ENCODE results near the gene NCKAP5. TPM values are rescaled to one million over a fixed set of nuclear protein-coding genes. Genes with fewer than 3 reads are reported as not detected.

The NCKAP5 gene
- total RNA-seq, 2 experiments from 2014 or later, result not detected

DNA sequence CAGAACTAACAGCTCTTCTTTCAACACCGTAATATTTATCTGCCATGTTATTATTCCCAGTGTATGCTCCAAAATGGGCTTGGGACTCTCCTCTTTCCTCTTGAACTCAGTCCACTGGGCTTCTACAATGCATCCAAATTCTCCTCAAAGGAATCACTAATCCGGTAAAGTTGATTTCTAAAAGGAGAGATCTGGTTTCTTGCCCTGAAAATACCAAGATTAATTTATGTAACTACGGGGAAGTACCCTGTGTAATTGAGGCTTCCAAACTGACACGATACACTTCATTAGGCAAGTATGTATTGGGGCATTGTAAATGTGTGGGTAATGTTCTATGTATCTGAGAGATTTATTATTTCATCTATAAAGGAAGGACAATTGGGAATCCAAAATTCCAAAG lies 5.7 kb downstream of the NCKAP5 start:
- ATAC-seq (ENCODE audit: low read depth) (no peak), DNase-seq (no peak)
- H3K4me3 Mint-ChIP-seq, result no peak overlapping the region
- POLR2A ChIA-PET, result no interaction called here
- H3K36me3 Mint-ChIP-seq, result no peaks in the 10 kb centered on the region
- no peaks in the 10 kb centered on the region for H3K27me3 Mint-ChIP-seq
- H3K9me3 Mint-ChIP-seq, result no peaks in the 10 kb centered on the region
- H3K4me1 Mint-ChIP-seq, result no peaks in the 10 kb centered on the region
- H3K27ac Mint-ChIP-seq, result no peak overlapping the region

DNA sequence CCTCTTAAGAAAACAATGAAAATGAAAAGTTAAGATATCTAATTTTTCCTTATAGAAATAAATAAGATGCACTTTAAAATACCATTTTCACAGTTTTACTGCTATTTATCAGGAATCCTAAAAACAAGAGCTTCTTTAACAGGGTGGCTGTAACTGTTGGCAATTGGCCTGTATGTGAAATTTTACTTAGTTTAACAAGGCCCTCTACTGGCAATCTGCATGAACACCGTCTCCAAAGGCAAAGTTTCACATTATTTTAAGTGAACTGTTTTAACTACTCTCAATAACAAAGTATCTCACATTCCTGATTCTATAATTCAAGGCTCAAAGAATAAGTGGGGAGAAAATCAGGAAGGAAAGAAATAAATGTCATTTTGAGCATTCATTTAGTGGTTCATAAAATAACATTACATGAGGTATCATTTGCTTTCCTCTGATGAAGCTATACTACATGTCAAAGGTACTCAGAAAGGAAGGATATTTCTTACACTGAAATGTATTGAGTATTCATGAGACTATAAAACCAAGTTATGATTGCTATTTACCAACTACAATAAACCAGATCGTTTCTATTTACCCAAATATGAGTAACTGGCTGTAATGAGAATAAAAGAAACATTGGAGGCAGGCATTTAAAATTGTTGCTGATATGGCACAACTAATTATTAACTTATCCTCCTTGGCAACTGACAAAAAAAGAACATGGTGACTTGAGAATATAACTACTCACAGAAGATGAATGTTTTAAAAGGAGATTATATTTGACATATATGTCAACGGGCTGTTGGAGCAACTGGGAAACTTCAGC lies 7.0 kb downstream of the NCKAP5 start:
- H3K27ac Mint-ChIP-seq, result no peak overlapping the region
- H3K27me3 Mint-ChIP-seq, result no peaks in the 10 kb centered on the region
- H3K9me3 Mint-ChIP-seq, result no peaks in the 10 kb centered on the region
- H3K36me3 Mint-ChIP-seq, result no peaks in the 10 kb centered on the region
- no peaks in the 10 kb centered on the region for H3K4me1 Mint-ChIP-seq
- no peak for ATAC-seq (ENCODE audit: low read depth)
- H3K4me3 Mint-ChIP-seq, result no peak overlapping the region
- POLR2A ChIA-PET, result no interaction called here
- DNase-seq, result no peak

DNA sequence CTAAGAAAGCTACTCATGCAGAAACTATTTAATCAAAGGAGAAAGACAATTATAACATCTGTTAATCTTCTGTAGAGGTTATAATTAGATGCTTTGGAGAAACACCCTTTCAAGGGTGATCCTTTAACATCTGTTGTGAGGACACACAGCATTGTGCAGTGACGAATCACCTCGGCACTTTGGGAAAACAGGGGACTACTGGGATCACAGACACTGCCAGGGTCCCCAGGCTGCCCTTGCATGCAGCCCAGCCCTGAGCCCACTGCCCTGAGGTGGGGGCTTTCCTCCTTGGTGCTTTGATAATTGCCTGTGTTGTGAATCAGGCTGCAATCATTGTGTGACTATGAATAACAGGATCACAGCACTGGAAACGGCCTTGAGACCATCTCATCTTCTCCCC lies 10.6 kb downstream of the NCKAP5 start:
- H3K4me1 Mint-ChIP-seq, result no peaks in the 10 kb centered on the region
- H3K36me3 Mint-ChIP-seq, result no peaks in the 10 kb centered on the region
- no peak overlapping the region for H3K27ac Mint-ChIP-seq
- DNase-seq (no peak), ATAC-seq (ENCODE audit: low read depth) (no peak)
- POLR2A ChIA-PET, result no interaction called here
- H3K4me3 Mint-ChIP-seq, result no peak overlapping the region
- no peaks in the 10 kb centered on the region for H3K27me3 Mint-ChIP-seq
- H3K9me3 Mint-ChIP-seq, result no peaks in the 10 kb centered on the region

DNA sequence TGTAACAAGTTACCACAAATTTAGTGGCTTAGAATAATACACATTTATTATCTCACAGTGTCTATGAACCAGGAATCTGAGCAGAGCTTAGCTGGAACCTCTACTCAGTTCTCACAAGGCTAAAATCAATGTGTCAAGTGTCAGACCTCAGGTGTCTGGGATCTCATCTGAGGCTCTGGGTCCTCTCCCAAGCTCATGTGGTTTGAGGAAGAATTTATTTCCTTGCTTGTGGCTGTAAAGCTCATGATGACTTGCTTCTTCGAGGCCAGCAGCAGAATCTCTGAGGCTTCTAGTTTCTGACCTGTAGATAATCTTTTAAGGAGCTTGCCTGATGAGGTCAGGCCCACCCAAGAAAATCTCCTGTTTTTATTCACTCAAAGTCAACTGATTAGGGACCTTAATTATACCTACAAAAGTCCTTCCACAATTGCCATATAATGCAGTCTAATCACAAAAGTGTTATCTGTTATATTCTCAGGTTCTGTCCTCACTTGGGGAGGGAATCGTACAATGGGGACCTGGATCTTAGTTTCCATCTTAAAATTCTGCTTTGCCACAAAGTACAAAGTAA lies 14.3 kb downstream of the NCKAP5 start:
- Mint-ChIP-seq H3K9me3 (no peaks in the 10 kb centered on the region), H3K27ac (no peak overlapping the region), H3K27me3 (no peaks in the 10 kb centered on the region), H3K4me1 (no peaks in the 10 kb centered on the region), H3K4me3 (no peak overlapping the region), H3K36me3 (no peaks in the 10 kb centered on the region)
- DNase-seq (no peak), ATAC-seq (ENCODE audit: low read depth) (no peak)
- POLR2A ChIA-PET, result no interaction called here

DNA sequence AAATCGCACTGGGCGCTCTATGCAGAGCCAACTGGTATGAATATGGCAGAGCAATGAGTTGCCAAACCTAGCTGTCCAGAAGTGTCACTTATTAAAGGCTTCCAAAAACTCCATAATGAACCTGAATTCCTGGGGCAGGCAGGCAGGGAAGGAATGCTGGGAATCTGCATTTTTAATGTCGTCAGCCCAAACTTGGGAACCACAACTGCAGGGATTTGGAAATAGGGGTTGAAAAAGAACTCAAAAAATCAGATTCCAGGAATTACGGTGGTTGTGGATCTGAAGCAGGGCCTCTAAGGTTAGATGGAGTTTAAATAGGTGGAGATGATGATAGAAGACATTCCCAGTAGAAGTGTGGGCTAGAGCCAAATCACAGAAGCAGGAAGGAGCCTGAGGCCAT lies 15.0 kb downstream of the NCKAP5 start:
- DNase-seq (no peak), ATAC-seq (ENCODE audit: low read depth) (no peak)
- Mint-ChIP-seq H3K36me3 (no peaks in the 10 kb centered on the region), H3K27me3 (no peaks in the 10 kb centered on the region), H3K27ac (no peak overlapping the region), H3K4me1 (no peaks in the 10 kb centered on the region), H3K4me3 (no peak overlapping the region), H3K9me3 (no peaks in the 10 kb centered on the region)
- POLR2A ChIA-PET, result no interaction called here

DNA sequence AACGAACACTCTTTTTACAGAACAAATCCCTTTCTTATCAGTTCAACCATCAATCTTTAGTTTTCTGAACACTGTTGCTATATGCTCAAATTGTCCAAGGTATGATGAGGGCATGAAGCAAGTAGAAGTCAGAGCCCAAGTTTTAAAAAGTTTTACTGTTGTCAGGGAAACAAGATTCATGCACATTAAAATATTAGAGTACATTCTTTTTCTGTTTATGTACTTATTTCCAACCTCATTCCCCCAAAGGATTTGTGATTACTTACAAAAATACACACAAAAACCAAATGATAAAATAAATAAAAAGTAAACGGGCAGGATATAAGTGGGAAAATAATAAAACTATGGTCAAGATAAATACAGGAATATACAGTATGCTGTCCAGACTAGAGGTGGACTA lies 15.4 kb downstream of the NCKAP5 start:
- no peak for DNase-seq

DNA sequence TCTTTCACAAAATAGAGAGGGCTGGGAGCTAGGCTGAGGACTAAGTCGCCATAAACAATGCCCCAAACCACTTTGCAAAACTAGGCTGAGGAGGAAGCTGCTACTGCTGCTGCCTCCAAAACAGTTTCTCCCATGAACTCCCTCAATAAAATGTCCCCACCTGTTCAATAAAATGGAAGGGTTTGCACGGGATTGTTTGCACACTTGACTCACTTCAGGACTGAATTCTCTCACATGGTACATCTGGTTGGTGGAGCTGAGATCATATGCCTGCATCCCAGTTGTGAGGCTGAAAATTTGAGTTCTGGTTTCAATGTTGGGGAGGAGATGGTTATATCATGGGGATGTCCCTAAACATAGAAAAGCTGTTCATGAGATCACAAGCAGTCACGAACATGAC lies 26.5 kb downstream of the NCKAP5 start:
- Mint-ChIP-seq H3K27ac (no peak overlapping the region), H3K27me3 (no peaks in the 10 kb centered on the region), H3K9me3 (peaks cover 4% of the 10 kb centered on the region), H3K4me3 (no peak overlapping the region), H3K36me3 (no peaks in the 10 kb centered on the region), H3K4me1 (no peaks in the 10 kb centered on the region)
- POLR2A ChIA-PET, result no interaction called here
- no peak for ATAC-seq (ENCODE audit: low read depth)
- DNase-seq, result no peak

More for the DNA sequence above, 15.4 kb downstream of the NCKAP5 start:
- ATAC-seq (ENCODE audit: low read depth), result no peak
- Mint-ChIP-seq H3K9me3 (no peaks in the 10 kb centered on the region), H3K4me3 (no peak overlapping the region), H3K36me3 (no peaks in the 10 kb centered on the region), H3K4me1 (no peaks in the 10 kb centered on the region), H3K27ac (no peak overlapping the region), H3K27me3 (no peaks in the 10 kb centered on the region)
- POLR2A ChIA-PET, result no interaction called here

DNA sequence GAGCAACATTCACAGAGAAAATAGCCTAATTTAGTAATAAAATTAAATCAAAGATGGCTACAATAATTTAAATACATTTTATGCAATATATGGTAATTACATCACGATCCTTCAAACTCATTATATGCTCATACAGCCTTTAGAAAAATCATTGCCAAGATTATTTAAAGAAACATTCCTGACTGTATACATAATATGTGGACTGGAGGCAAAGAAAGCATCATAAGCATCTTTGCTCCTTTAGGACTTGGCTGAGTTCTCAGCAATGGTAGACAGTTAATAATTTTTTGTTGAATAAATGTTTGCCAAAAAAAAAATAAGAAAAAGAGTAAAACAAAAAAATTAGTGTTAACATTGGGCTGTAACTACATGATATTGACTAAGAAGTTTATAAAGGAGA lies 26.9 kb downstream of the NCKAP5 start:
- no peak for ATAC-seq (ENCODE audit: low read depth)
- DNase-seq, result no peak
- Mint-ChIP-seq H3K36me3 (no peaks in the 10 kb centered on the region), H3K27ac (no peak overlapping the region), H3K4me1 (no peaks in the 10 kb centered on the region), H3K27me3 (no peaks in the 10 kb centered on the region), H3K4me3 (no peak overlapping the region), H3K9me3 (peaks cover 4% of the 10 kb centered on the region)
- POLR2A ChIA-PET, result no interaction called here

DNA sequence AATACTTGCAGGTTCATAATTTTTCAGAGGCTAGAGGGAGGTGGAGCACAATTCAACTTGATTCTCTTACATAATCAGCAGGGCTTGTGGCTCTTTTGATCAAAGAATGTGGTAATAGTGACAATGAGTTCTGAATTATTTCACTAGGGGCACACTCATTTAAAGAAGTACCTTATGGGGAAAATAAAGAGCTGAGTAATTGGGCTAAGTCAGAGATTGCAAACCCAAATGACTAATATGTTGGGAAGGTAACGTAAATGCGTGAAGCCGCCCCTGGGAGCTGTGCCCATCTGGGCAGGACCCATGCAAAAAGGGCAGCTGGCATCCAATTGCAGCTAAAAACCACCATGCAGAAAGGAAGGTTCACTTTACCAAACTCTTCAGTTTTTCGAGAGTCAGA lies 35.3 kb downstream of the NCKAP5 start:
- POLR2A ChIA-PET, result no interaction called here
- no peak overlapping the region for H3K27ac Mint-ChIP-seq
- no peak for ATAC-seq (ENCODE audit: low read depth)

DNA sequence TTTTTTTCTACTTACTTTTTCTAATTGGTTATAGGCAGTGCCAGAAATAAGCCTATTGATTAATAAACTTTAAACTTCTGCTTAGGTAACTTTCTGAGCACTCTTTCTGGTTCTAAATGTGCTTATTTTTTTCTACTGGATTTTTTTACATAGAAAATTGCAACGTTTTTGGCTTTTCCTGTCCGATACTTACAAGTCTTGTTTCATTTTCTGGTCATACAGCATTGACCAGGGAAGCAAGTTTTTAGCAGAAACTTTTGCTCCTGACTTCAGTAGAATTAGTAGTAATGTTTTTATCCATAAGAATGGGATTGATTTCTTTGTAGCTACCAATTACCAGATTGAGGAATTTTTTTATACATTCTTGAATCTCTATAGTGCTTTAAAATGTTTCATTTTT lies 36.9 kb downstream of the NCKAP5 start:
- DNase-seq, result no peak
- H3K27me3 Mint-ChIP-seq, result no peaks in the 10 kb centered on the region
- H3K4me1 Mint-ChIP-seq, result no peaks in the 10 kb centered on the region
- no peaks in the 10 kb centered on the region for H3K9me3 Mint-ChIP-seq
- no peak overlapping the region for H3K4me3 Mint-ChIP-seq
- no peak for ATAC-seq (ENCODE audit: low read depth)
- POLR2A ChIA-PET, result no interaction called here
- no peaks in the 10 kb centered on the region for H3K36me3 Mint-ChIP-seq
- H3K27ac Mint-ChIP-seq, result no peak overlapping the region

More for the DNA sequence above, 35.3 kb downstream of the NCKAP5 start:
- Mint-ChIP-seq H3K4me3 (no peak overlapping the region), H3K36me3 (no peaks in the 10 kb centered on the region), H3K4me1 (no peaks in the 10 kb centered on the region), H3K9me3 (no peaks in the 10 kb centered on the region), H3K27me3 (no peaks in the 10 kb centered on the region)
- DNase-seq, result no peak

DNA sequence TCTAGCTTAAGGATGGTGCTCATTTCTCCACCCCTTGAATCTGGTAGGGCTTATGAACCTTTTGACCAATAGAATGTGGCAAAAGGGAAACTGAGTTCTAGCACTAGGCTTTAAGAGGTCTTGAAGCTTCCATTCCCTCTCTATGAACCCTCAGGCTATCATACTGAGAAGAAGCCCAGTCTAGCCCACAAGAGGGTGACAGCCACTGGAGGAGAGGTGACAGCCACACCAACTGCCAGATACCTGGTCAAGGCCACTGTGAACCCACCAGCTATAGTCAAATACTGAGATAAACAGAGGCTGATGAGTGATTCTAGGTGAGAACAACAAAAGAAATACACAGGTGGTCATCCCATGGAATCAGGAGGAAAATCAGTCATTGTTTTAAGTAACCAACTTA lies 37.6 kb downstream of the NCKAP5 start:
- Mint-ChIP-seq H3K36me3 (no peaks in the 10 kb centered on the region), H3K9me3 (no peaks in the 10 kb centered on the region), H3K4me1 (no peaks in the 10 kb centered on the region), H3K27me3 (no peaks in the 10 kb centered on the region), H3K4me3 (no peak overlapping the region), H3K27ac (no peak overlapping the region)
- ATAC-seq (ENCODE audit: low read depth) (no peak), DNase-seq (no peak)
- POLR2A ChIA-PET, result no interaction called here

DNA sequence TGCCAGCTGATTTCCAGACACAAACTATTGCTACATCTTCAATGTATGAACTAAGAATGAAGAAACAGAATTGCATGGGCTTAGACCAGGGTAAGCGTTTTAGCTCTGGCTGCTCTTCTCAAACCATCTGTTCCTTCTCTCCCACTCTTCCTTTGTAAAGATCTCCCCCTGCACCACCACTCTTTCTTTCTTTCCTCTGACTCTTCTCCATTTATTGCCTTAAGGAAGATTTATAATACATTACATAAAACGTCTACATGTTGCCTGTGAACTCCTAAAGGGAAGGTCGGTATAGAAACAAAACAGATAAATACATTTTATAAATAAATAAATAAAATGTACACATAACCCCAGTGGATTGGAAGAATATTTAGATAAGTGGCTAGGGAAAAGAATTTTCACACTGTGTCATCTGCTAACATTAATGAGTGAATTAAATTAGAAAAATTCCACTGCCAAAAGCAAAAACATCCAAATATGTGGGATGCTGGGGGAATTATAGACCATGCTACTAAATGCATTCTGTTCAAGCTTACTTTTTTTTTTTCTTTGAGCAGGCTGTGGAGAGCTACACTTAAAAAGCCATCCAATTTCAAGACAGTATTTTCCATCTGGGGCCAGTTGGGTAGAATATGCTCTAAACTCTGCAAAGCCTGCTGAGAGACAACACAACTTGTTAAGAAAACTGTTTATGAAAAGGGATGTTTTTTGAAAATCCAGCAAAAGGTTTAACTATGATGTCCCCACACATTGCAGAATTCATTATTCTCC lies 41.5 kb downstream of the NCKAP5 start:
- Mint-ChIP-seq H3K27ac (no peak overlapping the region), H3K4me1 (no peaks in the 10 kb centered on the region), H3K27me3 (no peaks in the 10 kb centered on the region), H3K36me3 (no peaks in the 10 kb centered on the region), H3K4me3 (no peak overlapping the region), H3K9me3 (no peaks in the 10 kb centered on the region)
- POLR2A ChIA-PET, result no interaction called here
- ATAC-seq (ENCODE audit: low read depth) (no peak), DNase-seq (no peak)

DNA sequence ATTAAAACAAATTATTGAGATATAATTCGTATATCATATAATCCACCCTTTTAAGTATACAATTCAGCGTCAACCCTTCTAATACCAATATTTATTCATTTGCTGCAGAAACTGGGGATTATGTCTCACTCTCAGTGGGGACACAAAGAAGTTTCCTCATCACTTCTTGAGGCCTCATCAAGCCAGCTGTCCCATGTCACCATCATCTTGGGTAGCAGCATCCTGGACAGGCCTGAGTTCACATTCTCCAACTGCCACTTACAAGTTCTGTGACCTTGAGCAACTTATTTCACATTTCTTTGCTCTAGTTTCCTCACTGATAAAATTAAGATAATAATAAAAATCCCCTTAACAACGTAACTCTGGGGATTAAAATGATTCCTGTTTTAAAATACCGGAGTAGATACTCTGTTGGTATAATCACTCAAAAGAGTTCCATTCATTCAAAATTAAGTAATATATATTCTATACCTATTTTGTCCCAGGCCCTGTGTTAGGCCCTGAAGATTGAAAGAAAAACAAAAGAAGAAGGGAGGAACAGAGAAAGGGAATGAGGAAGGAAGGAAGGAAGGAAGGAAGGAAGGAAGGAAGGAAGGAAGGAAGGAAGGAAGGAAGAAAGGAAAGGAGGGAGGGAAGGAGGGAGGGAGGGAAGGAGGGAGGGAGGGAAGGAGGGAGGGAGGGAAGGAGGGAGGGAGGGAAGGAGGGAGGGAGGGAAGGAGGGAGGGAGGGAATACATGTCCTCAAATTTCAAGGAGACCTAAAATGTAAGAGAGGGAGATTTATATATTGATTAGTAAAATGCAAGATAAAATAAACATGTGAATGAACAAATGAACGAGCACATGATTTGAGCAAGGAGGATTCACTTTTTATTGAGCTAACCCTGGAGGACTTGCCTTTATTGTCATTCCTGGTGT lies 42.4 kb downstream of the NCKAP5 start:
- ATAC-seq (ENCODE audit: low read depth) (no peak), DNase-seq (no peak)
- Mint-ChIP-seq H3K36me3 (no peaks in the 10 kb centered on the region), H3K27ac (no peak overlapping the region), H3K27me3 (no peaks in the 10 kb centered on the region), H3K9me3 (no peaks in the 10 kb centered on the region), H3K4me3 (no peak overlapping the region), H3K4me1 (no peaks in the 10 kb centered on the region)
- POLR2A ChIA-PET, result no interaction called here

Measured in activated naive CD8-positive, alpha-beta T cell treated with anti-CD3 and anti-CD28 coated beads, Interleukin-2, amount 10 ng/mL, durations not matched to agents 7 days and 5 days (primary cell).